ENCODE results near the gene RAB31.

The RAB31 gene

GRCh38 chr18:9838144-9838877, 130.2 kb downstream of the RAB31 start:
- Mint-ChIP-seq H3K36me3 (ENCODE audit: low read depth) (no peaks in the 10 kb centered on the region), H3K4me1 (ENCODE audit: low read depth) (no peaks in the 10 kb centered on the region), H3K4me3 (no peak overlapping the region), H3K27me3 (peaks cover 7% of the 10 kb centered on the region), H3K27ac (no peak overlapping the region), H3K9me3 (no peaks in the 10 kb centered on the region)
- DNase-seq, result no peak

GRCh38 chr18:9839211-9839610, 131.1 kb downstream of the RAB31 start:
- H3K27me3 Mint-ChIP-seq, result peaks cover 7% of the 10 kb centered on the region
- H3K27ac Mint-ChIP-seq, result no peak overlapping the region
- H3K4me1 Mint-ChIP-seq (ENCODE audit: low read depth), result no peaks in the 10 kb centered on the region
- no peak overlapping the region for H3K4me3 Mint-ChIP-seq
- H3K36me3 Mint-ChIP-seq (ENCODE audit: low read depth), result no peaks in the 10 kb centered on the region
- no peak for DNase-seq
- H3K9me3 Mint-ChIP-seq, result no peaks in the 10 kb centered on the region

GRCh38 chr18:9839853-9840252, 131.8 kb downstream of the RAB31 start:
- H3K27me3 Mint-ChIP-seq, result peaks cover 7% of the 10 kb centered on the region
- no peak for DNase-seq
- no peaks in the 10 kb centered on the region for H3K4me1 Mint-ChIP-seq (ENCODE audit: low read depth)
- no peaks in the 10 kb centered on the region for H3K9me3 Mint-ChIP-seq
- no peaks in the 10 kb centered on the region for H3K36me3 Mint-ChIP-seq (ENCODE audit: low read depth)
- no peak overlapping the region for H3K4me3 Mint-ChIP-seq
- no peak overlapping the region for H3K27ac Mint-ChIP-seq

- Mint-ChIP-seq H3K4me1 (ENCODE audit: low read depth) (no peaks in the 10 kb centered on the region), H3K9me3 (no peaks in the 10 kb centered on the region), H3K36me3 (ENCODE audit: low read depth) (no peaks in the 10 kb centered on the region), H3K27me3 (peaks cover 3% of the 10 kb centered on the region), H3K27ac (no peak overlapping the region), H3K4me3 (no peak overlapping the region)
- DNase-seq, result no peak
Measured at GRCh38 chr18:9841752-9842151, 133.7 kb downstream of the RAB31 start.

- no peaks in the 10 kb centered on the region for H3K4me1 Mint-ChIP-seq (ENCODE audit: low read depth)
- peaks cover 6% of the 10 kb centered on the region for H3K27me3 Mint-ChIP-seq
- H3K4me3 Mint-ChIP-seq, result no peak overlapping the region
- no peaks in the 10 kb centered on the region for H3K36me3 Mint-ChIP-seq (ENCODE audit: low read depth)
- H3K9me3 Mint-ChIP-seq, result no peaks in the 10 kb centered on the region
- H3K27ac Mint-ChIP-seq, result no peak overlapping the region
- DNase-seq, result no peak
Measured at GRCh38 chr18:9842448-9842847, 134.3 kb downstream of the RAB31 start.

- H3K27me3 Mint-ChIP-seq, result peaks cover 24% of the 10 kb centered on the region
- no peaks in the 10 kb centered on the region for H3K36me3 Mint-ChIP-seq (ENCODE audit: low read depth)
- no peaks in the 10 kb centered on the region for H3K4me1 Mint-ChIP-seq (ENCODE audit: low read depth)
- no peak overlapping the region for H3K27ac Mint-ChIP-seq
- DNase-seq, result no peak
- no peak overlapping the region for H3K4me3 Mint-ChIP-seq
- H3K9me3 Mint-ChIP-seq, result no peaks in the 10 kb centered on the region
Measured at GRCh38 chr18:9845256-9845655, 137.2 kb downstream of the RAB31 start.

- DNase-seq, result no peak
- no peak overlapping the region for H3K27ac Mint-ChIP-seq
- no peaks in the 10 kb centered on the region for H3K36me3 Mint-ChIP-seq (ENCODE audit: low read depth)
- no peaks in the 10 kb centered on the region for H3K4me1 Mint-ChIP-seq (ENCODE audit: low read depth)
- H3K9me3 Mint-ChIP-seq, result no peaks in the 10 kb centered on the region
- H3K27me3 Mint-ChIP-seq, result peaks cover 24% of the 10 kb centered on the region
- H3K4me3 Mint-ChIP-seq, result no peak overlapping the region
Measured at GRCh38 chr18:9846162-9846925, 138.2 kb downstream of the RAB31 start.

- peaks cover 27% of the 10 kb centered on the region for H3K27me3 Mint-ChIP-seq
- H3K4me3 Mint-ChIP-seq, result no peak overlapping the region
- H3K9me3 Mint-ChIP-seq, result no peaks in the 10 kb centered on the region
- no peak for DNase-seq
- no peaks in the 10 kb centered on the region for H3K36me3 Mint-ChIP-seq (ENCODE audit: low read depth)
- no peak overlapping the region for H3K27ac Mint-ChIP-seq
- H3K4me1 Mint-ChIP-seq (ENCODE audit: low read depth), result no peaks in the 10 kb centered on the region
Measured at GRCh38 chr18:9848170-9848879, 140.2 kb downstream of the RAB31 start.

GRCh38 chr18:9849407-9850283, 141.5 kb downstream of the RAB31 start:
- no peak for DNase-seq
- Mint-ChIP-seq H3K4me1 (ENCODE audit: low read depth) (no peaks in the 10 kb centered on the region), H3K36me3 (ENCODE audit: low read depth) (no peaks in the 10 kb centered on the region), H3K27ac (no peak overlapping the region), H3K9me3 (no peaks in the 10 kb centered on the region), H3K4me3 (no peak overlapping the region), H3K27me3 (peaks cover 27% of the 10 kb centered on the region)

- no peaks in the 10 kb centered on the region for H3K4me1 Mint-ChIP-seq (ENCODE audit: low read depth)
- H3K27ac Mint-ChIP-seq, result no peak overlapping the region
- H3K4me3 Mint-ChIP-seq, result no peak overlapping the region
- DNase-seq, result no peak
- no peaks in the 10 kb centered on the region for H3K36me3 Mint-ChIP-seq (ENCODE audit: low read depth)
- H3K27me3 Mint-ChIP-seq, result peaks cover 27% of the 10 kb centered on the region
- no peaks in the 10 kb centered on the region for H3K9me3 Mint-ChIP-seq
Measured at GRCh38 chr18:9850309-9850708, 142.2 kb downstream of the RAB31 start.

- peaks cover 29% of the 10 kb centered on the region for H3K27me3 Mint-ChIP-seq
- H3K9me3 Mint-ChIP-seq, result no peaks in the 10 kb centered on the region
- no peaks in the 10 kb centered on the region for H3K4me1 Mint-ChIP-seq (ENCODE audit: low read depth)
- no peak for DNase-seq
- no peak overlapping the region for H3K4me3 Mint-ChIP-seq
- no peaks in the 10 kb centered on the region for H3K36me3 Mint-ChIP-seq (ENCODE audit: low read depth)
- H3K27ac Mint-ChIP-seq, result no peak overlapping the region
Measured at GRCh38 chr18:9851511-9851910, 143.4 kb downstream of the RAB31 start.

GRCh38 chr18:9852266-9853081, 144.4 kb downstream of the RAB31 start:
- Mint-ChIP-seq H3K4me1 (ENCODE audit: low read depth) (no peaks in the 10 kb centered on the region), H3K27ac (no peak overlapping the region), H3K27me3 (peaks cover 26% of the 10 kb centered on the region), H3K36me3 (ENCODE audit: low read depth) (no peaks in the 10 kb centered on the region), H3K4me3 (no peak overlapping the region), H3K9me3 (no peaks in the 10 kb centered on the region)
- no peak for DNase-seq

- Mint-ChIP-seq H3K9me3 (no peaks in the 10 kb centered on the region), H3K27me3 (peaks cover 17% of the 10 kb centered on the region), H3K27ac (no peak overlapping the region), H3K4me1 (ENCODE audit: low read depth) (no peaks in the 10 kb centered on the region), H3K4me3 (no peak overlapping the region), H3K36me3 (ENCODE audit: low read depth) (no peaks in the 10 kb centered on the region)
- no peak for DNase-seq
Measured at GRCh38 chr18:9854801-9855676, 146.9 kb downstream of the RAB31 start.
